Nephron (organoid): ENCODE data around the gene MIB1.

ENCODE experiments used
- H3K27ac Mint-ChIP-seq, 3 experiments: 2 replicates each; pipeline ENCODE4 v1.8.0; 2020; ENCODE audit warnings: mixed read lengths in 3 of 3, mild to moderate bottlenecking in 2 of 3, moderate library complexity in 1 of 3
- H3K27me3 Mint-ChIP-seq: 2 replicates; pipeline ENCODE4 v1.8.0; 2021; ENCODE audit warnings: low read depth, mild to moderate bottlenecking, moderate library complexity, mixed read lengths
- H3K36me3 Mint-ChIP-seq: 2 replicates; pipeline ENCODE4 v1.8.0; 2020; ENCODE audit warnings: low read depth, mixed read lengths
- H3K4me1 Mint-ChIP-seq: 2 replicates; pipeline ENCODE4 v1.8.0; 2020; ENCODE audit warnings: mixed read lengths
- H3K4me3 Mint-ChIP-seq, 3 experiments: 2 replicates each; pipeline ENCODE4 v1.8.0; 2020; ENCODE audit warnings: mild to moderate bottlenecking in 3 of 3, mixed read lengths in 3 of 3, moderate library complexity in 2 of 3
- H3K9me3 Mint-ChIP-seq: 2 replicates; pipeline ENCODE4 v1.8.0; 2020; ENCODE audit warnings: mixed read lengths
- CTCF ChIP-seq, 3 experiments: fragments of 200-600 bp; sonication (generic); IDR thresholded peaks; one replicate each; pipeline ENCODE4 v1.5.0; 2021; ENCODE audit warnings: antibody characterized with exemption in 3 of 3; ENCODE audit not compliant: unreplicated experiment in 3 of 3

MIB1 gene

GRCh38 chr18:21741312-21741561, 645 bp downstream of the MIB1 start:
- peak overlapping the region; percentile 91 to 95 (median 94) for H3K4me3 Mint-ChIP-seq
- no peaks in the 10 kb centered on the region for H3K27me3 Mint-ChIP-seq
- peaks cover 19% of the 10 kb centered on the region for H3K36me3 Mint-ChIP-seq
- TF ChIP-seq CTCF (IDR thresholded peaks at IDR 0.05; ENCODE audit: unreplicated experiment in 3 of 3): no peak
- H3K9me3 Mint-ChIP-seq: peaks cover 23% of the 10 kb centered on the region
- H3K27ac Mint-ChIP-seq: no peak overlapping the region
- peaks cover 38% of the 10 kb centered on the region for H3K4me1 Mint-ChIP-seq

GRCh38 chr18:21741562-21742314, 1.1 kb downstream of the MIB1 start:
- Mint-ChIP-seq H3K27ac (peak overlapping the region; percentile 76 to 94 (median 88)), H3K27me3 (no peaks in the 10 kb centered on the region), H3K4me3 (peak overlapping the region; percentile 91 to 95 (median 94)), H3K4me1 (peaks cover 43% of the 10 kb centered on the region), H3K9me3 (peaks cover 18% of the 10 kb centered on the region), H3K36me3 (peaks cover 14% of the 10 kb centered on the region)
- peak in 2 of 3 experiments; percentile 10 to 14 for TF ChIP-seq CTCF (IDR thresholded peaks at IDR 0.05; ENCODE audit: unreplicated experiment in 3 of 3)

GRCh38 chr18:21742315-21742687, 1.7 kb downstream of the MIB1 start:
- Mint-ChIP-seq H3K36me3 (peaks cover 14% of the 10 kb centered on the region), H3K27me3 (no peaks in the 10 kb centered on the region), H3K9me3 (peaks cover 12% of the 10 kb centered on the region), H3K4me3 (peak overlapping the region; percentile 91 to 95 (median 94)), H3K27ac (peak overlapping the region; percentile 76 to 94 (median 88)), H3K4me1 (peaks cover 48% of the 10 kb centered on the region)
- TF ChIP-seq CTCF (IDR thresholded peaks at IDR 0.05; ENCODE audit: unreplicated experiment in 3 of 3): no peak

- H3K36me3 Mint-ChIP-seq: peaks cover 14% of the 10 kb centered on the region
- peak overlapping the region; percentile 68 to 81 (median 71) for H3K4me3 Mint-ChIP-seq
- peak overlapping the region in 2 of 3 experiments; percentile 2 to 45 for H3K27ac Mint-ChIP-seq
- peaks cover 2% of the 10 kb centered on the region for H3K9me3 Mint-ChIP-seq
- H3K27me3 Mint-ChIP-seq: no peaks in the 10 kb centered on the region
- peaks cover 55% of the 10 kb centered on the region for H3K4me1 Mint-ChIP-seq
- no peak for TF ChIP-seq CTCF (IDR thresholded peaks at IDR 0.05; ENCODE audit: unreplicated experiment in 3 of 3)
Measured at GRCh38 chr18:21743166-21743832, 2.7 kb downstream of the MIB1 start.

- H3K4me3 Mint-ChIP-seq: no peak overlapping the region
- no peak for TF ChIP-seq CTCF (IDR thresholded peaks at IDR 0.05; ENCODE audit: unreplicated experiment in 3 of 3)
- no peaks in the 10 kb centered on the region for H3K27me3 Mint-ChIP-seq
- H3K36me3 Mint-ChIP-seq: peaks cover 14% of the 10 kb centered on the region
- H3K4me1 Mint-ChIP-seq: peaks cover 50% of the 10 kb centered on the region
- peaks cover 2% of the 10 kb centered on the region for H3K9me3 Mint-ChIP-seq
- no peak overlapping the region for H3K27ac Mint-ChIP-seq
Measured at GRCh38 chr18:21745231-21745630, 4.6 kb downstream of the MIB1 start.

- H3K27me3 Mint-ChIP-seq: peaks cover 3% of the 10 kb centered on the region
- H3K9me3 Mint-ChIP-seq: no peaks in the 10 kb centered on the region
- peaks cover 18% of the 10 kb centered on the region for H3K36me3 Mint-ChIP-seq
- H3K4me1 Mint-ChIP-seq: peaks cover 48% of the 10 kb centered on the region
- H3K4me3 Mint-ChIP-seq: no peak overlapping the region
- TF ChIP-seq CTCF (IDR thresholded peaks at IDR 0.05; ENCODE audit: unreplicated experiment in 3 of 3): no peak
- peak overlapping the region in 1 of 3 experiments; percentile 21 for H3K27ac Mint-ChIP-seq
Measured at GRCh38 chr18:21747268-21747667, 6.7 kb downstream of the MIB1 start.
